ENCODE data around the gene MRPL42. TPM values are rescaled to one million over a fixed set of nuclear protein-coding genes. Genes with fewer than 3 reads are reported as not detected.
A peak's percentile ranks its signal among the peaks of the same experiment; 100 is the strongest.

Gene MRPL42
- total RNA-seq, 4 donors from 2014 or later, result 22.9 to 59.9 (median 43.4) TPM

DNA sequence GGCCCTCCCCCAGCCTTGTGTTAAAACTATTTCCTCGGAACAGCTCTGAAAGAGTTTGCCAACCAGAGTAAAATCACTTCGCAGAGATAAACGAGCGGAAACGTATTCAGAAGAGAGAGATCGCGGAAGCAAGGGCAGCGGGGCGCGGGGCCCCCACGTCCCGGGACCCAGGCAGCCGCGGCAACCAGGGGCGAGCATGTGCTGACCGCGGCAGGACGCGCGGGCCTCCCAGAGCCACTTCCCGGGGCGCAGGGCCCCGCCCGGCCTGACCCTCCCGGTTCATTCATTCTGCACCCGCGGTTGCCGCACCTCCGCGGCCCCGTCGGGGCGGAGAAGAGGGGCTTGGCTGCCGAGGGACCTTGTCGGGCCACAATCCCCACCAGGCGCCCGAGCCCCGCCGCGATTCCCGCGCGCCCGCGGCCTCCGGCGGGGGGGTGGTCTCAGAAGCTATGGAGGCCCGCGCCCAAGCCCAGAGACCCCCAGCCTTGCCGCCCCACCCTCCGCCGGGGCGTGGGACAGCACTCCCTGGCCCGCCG lies 26.2 kb upstream of the MRPL42 start:
- H3K4me1 ChIP-seq, result peaks cover 24 to 68% (median 30%) of the 10 kb centered on the region in 3 donors
- WGBS, 2 donors, result 1% methylated on average over 14 to 15 of the region's 55 CpGs

DNA sequence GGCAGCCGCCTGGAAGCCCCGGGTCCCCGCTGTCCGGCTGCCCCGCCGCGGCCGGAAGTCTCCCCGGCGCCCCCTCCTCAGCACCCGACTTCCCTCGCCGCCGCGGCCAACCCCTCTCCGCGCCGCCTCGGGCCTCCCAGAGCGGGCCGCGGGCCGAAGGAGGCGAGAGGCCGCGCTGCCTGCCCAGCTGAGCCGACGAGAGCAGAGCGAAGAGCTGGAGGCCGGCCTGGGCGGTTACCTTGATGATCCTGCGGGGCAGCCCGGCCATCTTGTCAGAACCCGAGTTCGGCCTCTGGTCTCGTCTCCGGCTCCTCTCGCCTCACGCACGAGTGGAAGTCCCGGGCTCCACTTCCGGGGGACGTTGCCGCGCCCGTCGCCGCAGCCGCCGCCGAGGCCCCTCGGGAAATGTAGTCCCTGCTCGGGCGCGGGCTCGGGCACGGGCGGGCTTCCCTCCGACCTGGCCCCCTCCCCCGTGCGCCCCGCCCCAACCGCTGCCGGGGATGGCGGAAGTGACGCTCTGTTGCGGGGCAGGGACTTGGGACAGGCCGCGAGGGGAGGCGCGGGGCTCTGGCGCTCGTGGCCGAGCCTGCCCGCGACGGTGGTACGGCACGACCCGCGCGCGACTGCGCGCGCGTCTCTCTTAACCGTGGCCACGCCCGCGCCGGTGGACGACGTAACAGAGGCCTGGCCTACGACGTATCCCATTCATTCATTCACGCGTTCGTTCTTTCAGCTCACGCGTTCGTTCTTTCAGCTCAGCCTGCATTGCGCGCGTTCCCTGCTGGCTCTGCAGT lies 25.5 kb upstream of the MRPL42 start, which contains the start of gene UBE2N:
TSS of gene UBE2N (minus strand) at position 331 of the 794 bp plus-strand sequence. CDS start at position 268, 63 bp downstream.
- Histone ChIP-seq H3K36me3 (no peaks in the 10 kb centered on the region), H3K27ac (peak within 1 kb of the TSS; percentile 96 to 98 (median 98)), H3K9me3 (no peaks in the 10 kb centered on the region), H3K4me1 (peaks cover 24 to 62% (median 30%) of the 10 kb centered on the region in 3 donors), H3K27me3 (no peaks in the 10 kb centered on the region), H3K4me3 (peak within 1 kb of the TSS; percentile 78 to 99 (median 90))
- WGBS, 2 donors, result 0% methylated on average over 6 to 9 of the region's 105 CpGs
- peak in 3 of 4 donors; percentile 54 to 85 (median 71) for TF ChIP-seq POLR2A (IDR thresholded peaks at IDR 0.05)
- TF ChIP-seq, protein P1, sequence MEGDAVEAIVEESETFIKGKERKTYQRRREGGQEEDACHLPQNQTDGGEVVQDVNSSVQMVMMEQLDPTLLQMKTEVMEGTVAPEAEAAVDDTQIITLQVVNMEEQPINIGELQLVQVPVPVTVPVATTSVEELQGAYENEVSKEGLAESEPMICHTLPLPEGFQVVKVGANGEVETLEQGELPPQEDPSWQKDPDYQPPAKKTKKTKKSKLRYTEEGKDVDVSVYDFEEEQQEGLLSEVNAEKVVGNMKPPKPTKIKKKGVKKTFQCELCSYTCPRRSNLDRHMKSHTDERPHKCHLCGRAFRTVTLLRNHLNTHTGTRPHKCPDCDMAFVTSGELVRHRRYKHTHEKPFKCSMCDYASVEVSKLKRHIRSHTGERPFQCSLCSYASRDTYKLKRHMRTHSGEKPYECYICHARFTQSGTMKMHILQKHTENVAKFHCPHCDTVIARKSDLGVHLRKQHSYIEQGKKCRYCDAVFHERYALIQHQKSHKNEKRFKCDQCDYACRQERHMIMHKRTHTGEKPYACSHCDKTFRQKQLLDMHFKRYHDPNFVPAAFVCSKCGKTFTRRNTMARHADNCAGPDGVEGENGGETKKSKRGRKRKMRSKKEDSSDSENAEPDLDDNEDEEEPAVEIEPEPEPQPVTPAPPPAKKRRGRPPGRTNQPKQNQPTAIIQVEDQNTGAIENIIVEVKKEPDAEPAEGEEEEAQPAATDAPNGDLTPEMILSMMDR (IDR thresholded peaks at IDR 0.05), result peak in 1 of 6 experiments; percentile 6
- intact Hi-C loops (cut with DNase I), result no loop called here
- DNase-seq, result peak; percentile 66

More for the DNA sequence above, 26.2 kb upstream of the MRPL42 start:
- H3K36me3 ChIP-seq, result no peaks in the 10 kb centered on the region
- H3K9me3 ChIP-seq, result no peaks in the 10 kb centered on the region
- H3K4me3 ChIP-seq, result peak overlapping the region; percentile 78 to 99 (median 90)
- no peak for TF ChIP-seq POLR2A (IDR thresholded peaks at IDR 0.05)
- TF ChIP-seq, protein P1 (IDR thresholded peaks at IDR 0.05), result no peak
- intact Hi-C loops (cut with DNase I), result no loop called here
- no peak for DNase-seq
- peak overlapping the region; percentile 96 to 98 (median 98) for H3K27ac ChIP-seq
- no peaks in the 10 kb centered on the region for H3K27me3 ChIP-seq

DNA sequence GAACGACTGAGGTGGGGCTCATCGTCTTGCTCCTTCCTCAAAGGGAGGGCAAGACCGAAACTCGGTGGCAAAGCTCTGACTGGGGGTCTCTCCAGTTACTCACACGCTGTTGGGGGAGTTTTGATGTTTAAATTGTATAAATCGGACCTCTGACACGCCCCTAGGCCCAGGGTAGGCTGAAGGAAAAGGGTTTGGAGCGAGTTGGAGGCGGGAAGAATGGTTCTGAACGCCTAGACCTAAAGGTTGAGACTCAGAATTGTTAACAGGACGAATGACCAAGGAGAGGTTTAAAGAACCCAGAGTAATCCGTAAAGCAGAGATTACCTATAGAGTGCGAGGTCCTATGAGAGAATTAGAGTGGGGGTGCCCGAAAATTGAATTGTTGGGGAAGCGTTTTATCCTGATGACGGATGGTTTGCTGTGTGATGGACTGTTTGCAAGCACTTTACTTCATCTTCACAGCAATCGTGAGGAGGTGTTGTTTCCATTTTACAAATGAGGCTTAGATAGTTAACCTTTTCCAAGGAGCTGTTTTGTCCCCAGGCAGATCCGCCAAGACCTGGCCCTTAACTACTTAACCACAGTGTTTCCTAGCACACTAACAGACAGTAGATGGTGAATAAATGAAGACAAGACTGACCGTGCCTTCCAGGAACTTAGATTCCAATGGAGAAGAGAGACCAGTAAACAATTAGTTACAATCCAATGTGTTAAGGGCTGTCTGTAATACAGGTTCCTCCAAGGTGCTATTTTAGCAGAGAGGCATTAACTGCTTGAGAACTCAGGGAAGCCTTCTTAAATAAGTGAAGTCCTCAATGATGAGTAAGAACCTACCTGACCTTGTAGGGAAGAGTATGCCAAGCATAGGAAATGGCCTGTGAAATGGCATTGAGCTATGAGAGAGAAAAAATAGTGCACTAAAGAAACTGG lies 24.6 kb upstream of the MRPL42 start:
- no peaks in the 10 kb centered on the region for H3K27me3 ChIP-seq
- 5 to 8% methylated on average over 18 to 19 of the region's 19 CpGs for WGBS, 2 donors
- H3K27ac ChIP-seq, result peak overlapping the region; percentile 96 to 98 (median 98)
- peaks cover 23 to 53% (median 24%) of the 10 kb centered on the region in 3 donors for H3K4me1 ChIP-seq
- H3K4me3 ChIP-seq, result peak overlapping the region; percentile 78 to 99 (median 90)
- no peaks in the 10 kb centered on the region for H3K36me3 ChIP-seq
- DNase-seq, result no peak
- no peaks in the 10 kb centered on the region for H3K9me3 ChIP-seq
- TF ChIP-seq, protein P1 (IDR thresholded peaks at IDR 0.05), result peak in 1 of 6 experiments; percentile 10
- TF ChIP-seq POLR2A (IDR thresholded peaks at IDR 0.05), result no peak
- intact Hi-C loops (cut with DNase I), result no loop called here

DNA sequence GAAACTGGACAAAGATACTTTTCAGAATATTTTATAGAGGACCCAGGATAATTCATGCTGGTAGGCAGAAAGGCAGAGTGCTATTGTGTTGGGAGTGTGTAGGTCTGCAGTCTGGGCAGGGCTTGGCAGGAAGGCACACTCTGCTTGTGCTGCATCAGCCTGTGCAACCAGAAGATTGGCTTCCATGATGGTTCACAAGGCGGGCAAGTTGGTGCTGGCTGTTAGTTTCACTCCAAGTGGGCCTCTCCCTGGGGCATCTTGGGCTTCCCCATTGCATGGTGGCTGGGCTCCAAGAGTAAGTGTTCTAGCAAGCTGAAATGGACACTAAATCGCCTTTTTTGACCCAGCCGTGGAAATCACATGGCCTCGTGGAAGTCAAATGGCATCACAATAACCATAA lies 23.7 kb upstream of the MRPL42 start:
- Histone ChIP-seq H3K27ac (peak overlapping the region in 2 of 4 donors; percentile 96 to 98), H3K4me3 (no peak overlapping the region), H3K9me3 (no peaks in the 10 kb centered on the region), H3K4me1 (peaks cover 18 to 44% (median 24%) of the 10 kb centered on the region in 3 donors), H3K36me3 (no peaks in the 10 kb centered on the region), H3K27me3 (no peaks in the 10 kb centered on the region)
- intact Hi-C loops (cut with DNase I), result no loop called here
- TF ChIP-seq, protein P1 (IDR thresholded peaks at IDR 0.05), result no peak
- no peak for TF ChIP-seq POLR2A (IDR thresholded peaks at IDR 0.05)
- 40 to 71% methylated on average over 1 to 4 of the region's 4 CpGs for WGBS, 2 donors
- no peak for DNase-seq

All from esophagus squamous epithelium (tissue), 5 donors.